Colonic mucosa (tissue), 4 donors: ENCODE results near the gene COL1A1. TPM values are rescaled to one million over a fixed set of nuclear protein-coding genes. Genes with fewer than 3 reads are reported as not detected.

ENCODE experiments used
- DNase-seq: peaks from one replicate; pipeline ENCODE4 v3.0.0-alpha.2; 2020
- H3K27ac ChIP-seq: fragments of 200-600 bp; one replicate; pipeline ENCODE4 v1.8.0; 2021
- H3K27me3 ChIP-seq: fragments of 200-600 bp; one replicate; pipeline ENCODE4 v1.8.0; 2021
- H3K36me3 ChIP-seq: fragments of 200-600 bp; one replicate; pipeline ENCODE4 v1.8.0; 2021
- H3K4me1 ChIP-seq: fragments of 200-600 bp; one replicate; pipeline ENCODE4 v1.8.0; 2021; ENCODE audit warnings: mild to moderate bottlenecking
- H3K4me3 ChIP-seq: fragments of 200-600 bp; one replicate; pipeline ENCODE4 v1.8.0; 2021
- H3K9ac ChIP-seq, 2 donors: one replicate each; pipeline ENCODE4 v1.7.0; 2013; ENCODE audit warnings: control low read depth in 2 of 2, low read depth in 2 of 2, low read length in 2 of 2
- H3K9me3 ChIP-seq: fragments of 200-600 bp; one replicate; pipeline ENCODE4 v1.8.0; 2021
- intact Hi-C: fragments of 100-400 bp; cut with DNase I; formaldehyde crosslinking; loops from one replicate; pipeline ENCODE4 v1.14.1; 2022
- total RNA-seq, 2 donors: library from RNA; stranded (reverse); fragmentation: NEBNext Ultra II Directional in 1 of 2; extraction: Animal tissue kit (Norgen Biotek cat#: 25700) in 1 of 2; gene quantifications; one replicate each; pipeline ENCODE4 v1.2.1, GENCODE V29; 2021
- TF ChIP-seq, protein P1 (sequence below): fragments of 200-600 bp; IDR thresholded peaks from one replicate; pipeline ENCODE4 v1.8.0; 2022; ENCODE audit warnings: antibody characterized with exemption, mild to moderate bottlenecking
- donor health status: healthy.
- donor health status: DM: no; HTN: no; CAD: no.
- donor health status: DM: no; HTN: no; CAD: no.

Gene COL1A1
- total RNA-seq, 2 donors from 2014 or later = 74.7 to 127 TPM

GRCh38 chr17:50188921-50189549, 12.4 kb downstream of the COL1A1 start:
- no peak overlapping the region for H3K27ac ChIP-seq
- no peak overlapping the region for H3K9ac ChIP-seq
- no peaks in the 10 kb centered on the region for H3K36me3 ChIP-seq
- intact Hi-C loops = no loop called here
- no peaks in the 10 kb centered on the region for H3K9me3 ChIP-seq
- DNase-seq = no peak
- TF ChIP-seq, protein P1, sequence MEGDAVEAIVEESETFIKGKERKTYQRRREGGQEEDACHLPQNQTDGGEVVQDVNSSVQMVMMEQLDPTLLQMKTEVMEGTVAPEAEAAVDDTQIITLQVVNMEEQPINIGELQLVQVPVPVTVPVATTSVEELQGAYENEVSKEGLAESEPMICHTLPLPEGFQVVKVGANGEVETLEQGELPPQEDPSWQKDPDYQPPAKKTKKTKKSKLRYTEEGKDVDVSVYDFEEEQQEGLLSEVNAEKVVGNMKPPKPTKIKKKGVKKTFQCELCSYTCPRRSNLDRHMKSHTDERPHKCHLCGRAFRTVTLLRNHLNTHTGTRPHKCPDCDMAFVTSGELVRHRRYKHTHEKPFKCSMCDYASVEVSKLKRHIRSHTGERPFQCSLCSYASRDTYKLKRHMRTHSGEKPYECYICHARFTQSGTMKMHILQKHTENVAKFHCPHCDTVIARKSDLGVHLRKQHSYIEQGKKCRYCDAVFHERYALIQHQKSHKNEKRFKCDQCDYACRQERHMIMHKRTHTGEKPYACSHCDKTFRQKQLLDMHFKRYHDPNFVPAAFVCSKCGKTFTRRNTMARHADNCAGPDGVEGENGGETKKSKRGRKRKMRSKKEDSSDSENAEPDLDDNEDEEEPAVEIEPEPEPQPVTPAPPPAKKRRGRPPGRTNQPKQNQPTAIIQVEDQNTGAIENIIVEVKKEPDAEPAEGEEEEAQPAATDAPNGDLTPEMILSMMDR = no peak
- no peaks in the 10 kb centered on the region for H3K27me3 ChIP-seq
- H3K4me3 ChIP-seq = no peak overlapping the region
- no peaks in the 10 kb centered on the region for H3K4me1 ChIP-seq

- Histone ChIP-seq H3K36me3 (no peaks in the 10 kb centered on the region), H3K9ac (no peak overlapping the region), H3K4me3 (no peak overlapping the region), H3K27ac (no peak overlapping the region), H3K27me3 (no peaks in the 10 kb centered on the region), H3K9me3 (no peaks in the 10 kb centered on the region), H3K4me1 (no peaks in the 10 kb centered on the region)
- no peak for DNase-seq
- intact Hi-C loops = no loop called here
- TF ChIP-seq, protein P1 = no peak
Measured at GRCh38 chr17:50188531-50188920, 12.9 kb downstream of the COL1A1 start.

- H3K9ac ChIP-seq = no peak overlapping the region
- no peak for DNase-seq
- TF ChIP-seq, protein P1 = no peak
- H3K4me1 ChIP-seq = no peaks in the 10 kb centered on the region
- intact Hi-C loops = no loop called here
- no peak overlapping the region for H3K27ac ChIP-seq
- H3K4me3 ChIP-seq = no peak overlapping the region
- H3K9me3 ChIP-seq = no peaks in the 10 kb centered on the region
- no peaks in the 10 kb centered on the region for H3K27me3 ChIP-seq
- H3K36me3 ChIP-seq = no peaks in the 10 kb centered on the region
Measured at GRCh38 chr17:50187751-50188530, 13.5 kb downstream of the COL1A1 start.

DNA sequence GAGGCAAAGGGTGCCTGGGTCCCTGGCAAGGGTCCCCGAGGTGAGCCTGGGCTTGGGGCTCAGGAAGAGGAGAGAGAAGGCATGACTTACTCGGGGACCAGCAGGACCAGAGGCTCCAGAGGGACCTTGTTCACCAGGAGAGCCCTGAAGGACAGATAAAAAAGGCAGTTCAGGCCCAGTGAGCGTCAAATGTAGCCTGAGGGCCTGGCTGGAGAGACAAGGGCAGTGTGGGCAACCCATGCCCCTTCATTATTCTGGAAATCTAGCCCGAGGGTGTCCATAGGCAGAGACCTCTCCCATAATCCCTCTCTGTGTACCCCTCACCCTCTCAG, 14.1 kb downstream of the COL1A1 start:
- no peaks in the 10 kb centered on the region for H3K4me1 ChIP-seq
- H3K9ac ChIP-seq = no peak overlapping the region
- intact Hi-C loops = no loop called here
- no peaks in the 10 kb centered on the region for H3K36me3 ChIP-seq
- H3K4me3 ChIP-seq = no peak overlapping the region
- no peaks in the 10 kb centered on the region for H3K9me3 ChIP-seq
- DNase-seq = no peak
- TF ChIP-seq, protein P1 = no peak
- H3K27me3 ChIP-seq = no peaks in the 10 kb centered on the region
- H3K27ac ChIP-seq = no peak overlapping the region

DNA sequence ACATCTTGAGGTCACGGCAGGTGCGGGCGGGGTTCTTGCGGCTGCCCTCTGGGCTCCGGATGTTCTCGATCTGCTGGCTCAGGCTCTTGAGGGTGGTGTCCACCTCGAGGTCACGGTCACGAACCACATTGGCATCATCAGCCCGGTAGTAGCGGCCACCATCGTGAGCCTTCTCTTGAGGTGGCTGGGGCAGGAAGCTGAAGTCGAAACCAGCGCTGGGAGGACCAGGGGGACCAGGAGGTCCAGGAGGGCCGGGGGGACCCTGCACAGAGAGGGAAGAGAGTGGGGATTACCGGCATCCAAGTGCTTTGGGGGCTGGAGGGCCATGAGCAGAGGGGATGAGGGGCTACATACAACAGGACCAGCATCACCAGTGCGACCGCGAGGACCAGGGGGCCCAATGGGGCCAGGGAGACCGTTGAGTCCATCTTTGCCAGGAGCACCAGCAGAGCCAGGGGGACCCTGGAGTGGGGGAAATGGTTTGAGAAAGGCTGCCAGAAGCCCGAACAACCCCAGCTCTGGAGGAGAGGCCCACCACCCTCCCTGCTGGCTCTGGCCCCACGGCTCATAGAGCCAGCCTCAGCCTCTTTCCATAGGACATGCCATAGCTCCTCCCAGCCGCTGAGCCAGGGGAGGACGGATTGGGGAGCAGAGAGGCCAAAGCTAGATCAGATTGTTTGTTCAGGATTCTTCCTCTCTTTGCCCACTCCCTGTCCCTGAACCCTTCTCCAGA, 14.6 kb downstream of the COL1A1 start:
- Histone ChIP-seq H3K27ac (no peak overlapping the region), H3K9ac (no peak overlapping the region), H3K9me3 (no peaks in the 10 kb centered on the region), H3K27me3 (no peaks in the 10 kb centered on the region), H3K4me3 (no peak overlapping the region), H3K36me3 (no peaks in the 10 kb centered on the region), H3K4me1 (no peaks in the 10 kb centered on the region)
- TF ChIP-seq, protein P1 = no peak
- intact Hi-C loops = no loop called here
- DNase-seq = no peak
